Measurements from ENCODE around the gene CACNA1I. TPM values are rescaled to one million over a fixed set of nuclear protein-coding genes. Genes with fewer than 3 reads are reported as not detected.

CACNA1I gene
- total RNA-seq, 2 donors from 2014 or later, result 0.05 to 0.09 TPM

- no peak for DNase-seq (ENCODE audit: low spot score)
- intact Hi-C loops (cut with DNase I), result no loop called here
Measured at GRCh38 chr22:39703928-39704639, 133.5 kb downstream of the CACNA1I start.

GRCh38 chr22:39705386-39705785 lies 134.8 kb downstream of the CACNA1I start:
- DNase-seq (ENCODE audit: low spot score), result no peak
- intact Hi-C loops (cut with DNase I), result no loop called here

GRCh38 chr22:39706376-39707140 lies 136.0 kb downstream of the CACNA1I start:
- intact Hi-C loops (cut with DNase I), result no loop called here
- no peak for DNase-seq (ENCODE audit: low spot score)

- no peak for DNase-seq (ENCODE audit: low spot score)
- intact Hi-C loops (cut with DNase I), result no loop called here
Measured at GRCh38 chr22:39707351-39707750, 136.8 kb downstream of the CACNA1I start.

GRCh38 chr22:39707816-39708215 lies 137.3 kb downstream of the CACNA1I start:
- intact Hi-C loops (cut with DNase I), result no loop called here
- DNase-seq (ENCODE audit: low spot score), result no peak

- DNase-seq (ENCODE audit: low spot score), result no peak
- intact Hi-C loops (cut with DNase I), result no loop called here
Measured at GRCh38 chr22:39710380-39711150, 140.0 kb downstream of the CACNA1I start.

- intact Hi-C loops (cut with DNase I), result no loop called here
- no peak for DNase-seq (ENCODE audit: low spot score)
Measured at GRCh38 chr22:39712081-39712480, 141.5 kb downstream of the CACNA1I start.

GRCh38 chr22:39712751-39713525 lies 142.4 kb downstream of the CACNA1I start:
- DNase-seq (ENCODE audit: low spot score), result peak; percentile 71
- intact Hi-C loops (cut with DNase I), result no loop called here

- DNase-seq (ENCODE audit: low spot score), result peak; percentile 51
- intact Hi-C loops (cut with DNase I), result no loop called here
Measured at GRCh38 chr22:39713799-39714290, 143.3 kb downstream of the CACNA1I start.

GRCh38 chr22:39714321-39714720 lies 143.8 kb downstream of the CACNA1I start:
- intact Hi-C loops (cut with DNase I), result no loop called here
- peak; percentile 52 for DNase-seq (ENCODE audit: low spot score)

GRCh38 chr22:39715778-39716495 lies 145.4 kb downstream of the CACNA1I start:
- DNase-seq (ENCODE audit: low spot score), result peak; percentile 64
- intact Hi-C loops (cut with DNase I), result no loop called here

- intact Hi-C loops (cut with DNase I), result no loop called here
- DNase-seq (ENCODE audit: low spot score), result no peak
Measured at GRCh38 chr22:39716534-39716933, 146.0 kb downstream of the CACNA1I start.

- DNase-seq (ENCODE audit: low spot score), result no peak
Measured at GRCh38 chr22:39717099-39717498, 146.5 kb downstream of the CACNA1I start.

GRCh38 chr22:39718206-39718605 lies 147.7 kb downstream of the CACNA1I start:
- DNase-seq (ENCODE audit: low spot score), result no peak
- intact Hi-C loops (cut with DNase I), result no loop called here

More at GRCh38 chr22:39717099-39717498, 146.5 kb downstream of the CACNA1I start:
- intact Hi-C loops (cut with DNase I), result no loop called here

GRCh38 chr22:39718921-39719475 lies 148.4 kb downstream of the CACNA1I start:
- intact Hi-C loops (cut with DNase I), result no loop called here
- DNase-seq (ENCODE audit: low spot score), result no peak

- intact Hi-C loops (cut with DNase I), result no loop called here
- no peak for DNase-seq (ENCODE audit: low spot score)
Measured at GRCh38 chr22:39719559-39720450, 149.3 kb downstream of the CACNA1I start.
